GOT3 (cell line): Measurements from ENCODE around the gene MSH4.
"Not testable (repeated sequence)": the region's sequence is repeated elsewhere in the genome, so short reads cannot be mapped to it uniquely, and the experiment has no call there.

ENCODE experiments used
- DNase-seq: peaks from one replicate; lab custom pipeline; 2025; ENCODE audit warnings: mixed read lengths; lab: John Stamatoyannopoulos, UW

The MSH4 gene

DNA sequence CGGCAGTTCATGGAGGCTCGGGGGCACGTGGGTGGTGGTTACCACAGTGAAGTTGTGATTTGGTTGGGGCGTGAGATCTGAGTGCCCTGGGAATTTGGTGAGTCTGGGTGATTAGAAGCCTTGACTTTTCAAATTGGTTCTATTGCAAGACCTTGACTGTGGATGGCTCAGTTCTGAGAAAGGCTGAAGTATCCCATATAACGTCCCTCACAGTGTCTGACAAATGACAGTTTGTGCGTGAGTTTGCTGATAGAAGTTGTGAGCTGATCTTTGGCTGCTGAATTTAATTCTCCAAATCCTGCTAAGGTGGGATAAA is 549 bp downstream of the MSH4 start:
- no peak for DNase-seq

- DNase-seq: no peak
Measured at GRCh38 chr1:75797606-75798216, 1.0 kb downstream of the MSH4 start.

DNA sequence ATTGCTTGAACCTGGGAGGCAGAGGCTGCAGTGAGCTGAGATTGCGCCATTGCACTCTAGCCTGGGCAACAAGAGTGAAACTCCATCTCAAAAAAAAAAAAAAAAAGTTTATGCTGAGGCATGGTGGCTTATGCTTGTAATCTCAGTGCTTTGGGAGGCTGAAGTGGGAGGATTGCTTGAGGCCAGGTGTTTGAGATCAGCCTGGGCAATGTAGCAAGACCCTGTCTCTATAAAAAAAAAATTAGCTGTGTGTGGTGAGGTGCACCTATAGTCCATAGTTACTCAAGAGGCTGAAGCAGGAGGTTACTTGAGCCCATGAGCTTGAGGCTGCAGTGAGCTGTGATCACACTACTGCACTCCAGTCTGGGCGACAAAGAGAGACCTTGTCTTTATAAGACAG is 4.8 kb downstream of the MSH4 start:
- not testable (repeated sequence) for DNase-seq

DNA sequence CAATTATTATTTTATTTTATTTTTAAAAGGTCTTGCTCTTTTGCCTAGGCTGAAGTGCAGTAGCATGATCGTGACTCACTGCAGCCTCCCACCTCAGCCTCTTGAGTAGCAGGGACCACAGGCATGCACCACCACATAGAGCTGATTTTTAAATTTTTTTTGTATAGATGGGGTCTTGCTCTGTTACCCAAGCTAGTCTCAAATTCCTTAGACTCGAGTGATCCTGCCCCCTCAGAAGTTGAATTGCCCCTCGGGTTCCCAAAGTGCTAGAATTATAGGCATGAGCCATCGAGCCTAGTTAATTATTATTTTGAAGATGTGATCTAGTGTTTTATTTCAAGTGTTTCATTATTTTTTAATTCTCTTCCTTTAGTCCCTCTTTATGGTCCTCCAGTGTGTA is 12.2 kb downstream of the MSH4 start:
- no peak for DNase-seq

DNA sequence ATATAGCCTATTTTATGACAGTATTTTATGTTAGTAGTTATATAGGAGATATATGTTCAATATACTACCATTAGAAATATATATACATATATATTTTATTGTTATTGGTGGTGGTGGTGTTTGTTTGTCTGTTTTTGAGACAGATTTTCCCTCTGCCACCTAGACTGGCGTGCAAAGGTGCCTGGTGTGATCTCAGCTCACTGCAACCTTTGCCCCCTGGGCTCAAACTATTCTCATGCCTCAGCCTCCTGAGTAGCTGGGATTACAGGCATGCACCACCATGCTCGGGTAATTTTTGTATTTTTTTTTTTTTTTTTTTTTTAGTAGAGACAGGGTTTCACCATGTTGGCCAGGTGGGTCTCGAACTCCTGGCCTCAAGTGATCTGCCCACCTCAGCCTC is 13.4 kb downstream of the MSH4 start:
- DNase-seq: not testable (repeated sequence)

- no peak for DNase-seq
Measured at GRCh38 chr1:75811211-75811981, 14.7 kb downstream of the MSH4 start.

DNA sequence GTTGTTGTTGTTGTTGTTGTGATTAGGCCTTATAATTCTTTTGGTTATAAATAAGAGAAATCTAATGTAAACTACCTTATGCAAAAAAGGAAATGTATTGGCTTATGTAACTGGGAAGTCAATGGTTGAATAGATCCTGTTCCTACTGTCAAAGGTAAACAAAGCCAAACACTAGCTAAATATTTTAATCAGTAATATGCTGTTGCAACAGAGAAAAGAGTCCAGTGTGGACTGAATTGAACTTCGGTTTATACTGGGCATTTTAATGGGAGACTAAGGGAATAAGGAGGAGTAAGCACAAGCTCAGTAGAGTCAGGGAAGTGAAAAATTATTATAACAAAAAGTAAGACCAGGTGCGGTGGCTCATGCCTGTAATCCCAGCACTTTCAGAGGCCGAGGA is 15.4 kb downstream of the MSH4 start:
- no peak for DNase-seq

DNA sequence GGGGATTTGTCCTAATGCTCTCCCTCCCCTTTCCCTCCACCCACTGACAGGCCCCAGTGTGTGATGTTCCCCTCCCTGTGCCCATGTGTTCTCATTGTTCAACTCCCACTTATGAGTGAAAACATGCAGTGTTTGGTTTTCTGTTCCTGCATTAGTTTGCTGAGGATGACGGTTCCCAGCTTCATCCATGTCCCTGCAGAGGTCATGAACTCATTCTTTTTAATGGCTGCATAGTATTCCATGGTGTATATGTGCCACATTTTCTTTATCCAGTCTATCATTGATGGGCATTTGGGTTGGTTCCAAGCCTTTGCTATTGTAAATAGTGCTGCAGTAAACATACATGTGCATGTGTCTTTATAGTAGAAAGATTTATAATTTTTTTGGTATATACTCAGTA is 26.9 kb downstream of the MSH4 start:
- not testable (repeated sequence) for DNase-seq

DNA sequence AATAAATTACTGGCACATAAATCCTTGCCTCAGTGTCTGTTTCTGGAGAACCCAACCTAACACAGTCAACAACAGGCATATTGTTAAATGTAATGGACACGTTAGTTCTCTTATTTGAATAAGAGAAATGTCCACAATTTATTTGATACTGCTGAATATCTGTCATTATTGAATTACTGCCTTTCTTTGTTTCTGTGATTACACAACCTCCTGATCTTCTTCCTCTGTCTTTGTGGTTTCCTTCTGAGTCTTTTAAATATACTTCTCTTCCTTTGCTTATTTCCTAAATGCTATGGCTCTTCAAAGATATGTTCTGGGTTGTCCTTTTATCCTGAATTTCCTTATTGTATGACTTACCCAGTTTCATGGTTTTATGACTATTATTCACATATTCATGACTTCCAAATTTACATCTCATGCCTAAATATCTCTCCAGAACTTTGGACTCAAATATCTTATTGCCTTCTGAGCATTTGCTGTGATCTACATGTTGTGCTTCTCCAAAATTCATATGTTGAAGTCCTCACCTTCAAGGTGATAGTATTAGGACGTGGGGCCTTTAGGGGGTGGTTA is 39.9 kb downstream of the MSH4 start:
- DNase-seq: no peak

DNA sequence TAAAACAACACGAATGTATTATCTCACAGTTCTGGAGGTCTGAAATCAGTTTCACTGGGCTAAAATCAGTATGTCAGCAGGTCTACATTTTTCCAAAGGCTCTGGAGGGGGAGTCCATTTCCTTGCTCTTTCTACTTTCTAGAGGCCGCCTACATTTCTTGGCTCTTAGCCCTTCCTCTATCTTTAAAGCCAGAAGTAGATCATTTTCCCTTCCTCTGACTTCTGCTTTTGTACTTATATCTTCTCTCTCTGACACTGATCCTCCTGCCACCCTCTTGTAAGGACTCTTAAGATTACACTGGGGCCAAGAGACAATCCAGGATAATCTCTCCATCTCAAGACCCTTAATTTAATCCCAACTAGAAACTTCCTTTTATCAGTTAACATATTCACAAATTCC is 41.4 kb downstream of the MSH4 start:
- no peak for DNase-seq

DNA sequence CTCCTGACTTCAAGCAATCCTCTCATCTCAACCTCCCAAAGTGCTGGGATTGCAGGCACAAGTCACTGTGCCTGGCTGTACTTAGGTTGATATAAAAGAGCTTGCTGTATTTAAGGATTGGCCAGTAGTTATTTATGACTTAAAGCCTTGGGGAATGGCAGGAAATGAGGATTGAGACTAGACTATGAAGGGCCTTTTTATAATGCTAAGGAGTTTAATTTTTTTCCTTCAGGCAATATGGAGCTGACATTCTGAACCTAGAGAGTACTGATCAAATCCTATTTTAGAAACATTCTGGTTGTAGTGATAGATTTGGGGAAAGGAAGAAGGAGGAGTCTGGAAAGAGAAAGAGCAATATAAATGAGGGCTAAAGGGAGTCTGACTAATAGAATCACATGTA is 44.7 kb downstream of the MSH4 start:
- DNase-seq: no peak

GRCh38 chr1:75845576-75845975 is 48.9 kb downstream of the MSH4 start:
- DNase-seq: no peak

- DNase-seq: no peak
Measured at GRCh38 chr1:75855010-75855409, 58.3 kb downstream of the MSH4 start.

- no peak for DNase-seq
Measured at GRCh38 chr1:75855734-75856133, 59.1 kb downstream of the MSH4 start.

GRCh38 chr1:75861831-75862230 is 65.1 kb downstream of the MSH4 start:
- DNase-seq: no peak

DNA sequence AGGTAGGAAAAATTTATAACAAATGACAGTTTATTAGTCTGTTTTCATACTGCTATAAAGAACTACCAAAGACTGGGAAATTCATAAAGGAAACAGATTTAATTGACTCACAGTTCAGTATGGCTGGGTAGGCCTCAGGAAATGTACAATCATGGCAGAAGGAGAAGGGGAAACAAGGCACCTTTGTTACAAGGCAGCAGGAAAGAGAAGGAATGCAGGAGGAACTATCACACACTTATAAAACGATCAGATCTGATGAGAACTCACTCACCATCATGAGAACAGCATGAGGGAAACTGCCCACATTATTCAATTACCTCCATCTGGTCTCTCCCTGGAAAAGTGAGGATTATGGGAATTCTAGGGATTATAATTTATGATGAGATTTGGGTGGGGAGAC is 74.3 kb downstream of the MSH4 start:
- DNase-seq: no peak

GRCh38 chr1:75879985-75880384 is 83.3 kb downstream of the MSH4 start:
- DNase-seq: no peak

GRCh38 chr1:75884437-75884836 is 87.8 kb downstream of the MSH4 start:
- no peak for DNase-seq

- no peak for DNase-seq
Measured at GRCh38 chr1:75901371-75901770, 104.7 kb downstream of the MSH4 start.

DNA sequence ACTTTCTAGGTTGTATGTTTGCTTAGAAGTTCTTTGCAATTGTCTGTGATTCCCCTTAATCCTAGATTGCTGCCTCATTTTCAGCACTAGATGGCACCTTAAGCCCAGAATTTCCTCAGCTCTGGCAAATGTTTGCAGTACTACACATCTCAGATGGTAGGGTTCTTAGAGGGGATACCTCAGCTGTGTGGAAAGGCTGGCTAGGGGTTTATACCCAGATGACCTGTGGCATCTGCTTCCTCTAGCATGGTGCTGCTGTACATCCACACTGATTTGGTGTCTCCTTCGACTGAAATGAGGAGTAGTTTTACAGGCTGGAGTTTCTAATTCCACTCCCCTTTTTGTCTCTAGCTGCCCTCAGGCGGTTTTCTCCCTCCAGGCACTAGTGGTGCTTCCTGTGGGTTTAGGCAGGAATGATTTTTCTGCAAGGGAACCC is 112.1 kb downstream of the MSH4 start:
- no peak for DNase-seq

DNA sequence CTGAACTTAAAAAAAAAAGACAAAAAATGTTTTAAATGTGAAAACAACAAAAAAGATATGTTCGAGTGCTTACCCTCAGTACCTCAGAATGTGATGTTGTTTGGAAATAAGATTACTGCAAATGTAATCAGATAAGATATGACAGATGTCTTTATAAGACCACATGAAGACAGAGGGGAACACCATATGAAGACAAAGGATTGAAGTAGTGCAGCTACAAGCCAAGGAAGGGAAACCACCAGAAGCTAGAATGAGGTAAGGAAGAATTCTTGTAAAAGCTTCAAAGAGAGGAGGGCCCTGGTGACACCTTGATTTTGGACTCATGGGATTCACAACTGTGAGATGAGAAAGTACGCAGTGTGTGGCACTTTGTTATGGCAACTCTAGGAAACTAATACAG is 120.2 kb downstream of the MSH4 start:
- DNase-seq: no peak

GRCh38 chr1:75922698-75923097 is 126.0 kb downstream of the MSH4 start:
- DNase-seq: no peak

- DNase-seq: no peak
Measured at GRCh38 chr1:75932304-75932703, 135.6 kb downstream of the MSH4 start, which contains the start of gene ASB17. ASB17 (minus strand) TSS chr1:75932404; CDS start chr1:75932291, 113 bp downstream.

DNA sequence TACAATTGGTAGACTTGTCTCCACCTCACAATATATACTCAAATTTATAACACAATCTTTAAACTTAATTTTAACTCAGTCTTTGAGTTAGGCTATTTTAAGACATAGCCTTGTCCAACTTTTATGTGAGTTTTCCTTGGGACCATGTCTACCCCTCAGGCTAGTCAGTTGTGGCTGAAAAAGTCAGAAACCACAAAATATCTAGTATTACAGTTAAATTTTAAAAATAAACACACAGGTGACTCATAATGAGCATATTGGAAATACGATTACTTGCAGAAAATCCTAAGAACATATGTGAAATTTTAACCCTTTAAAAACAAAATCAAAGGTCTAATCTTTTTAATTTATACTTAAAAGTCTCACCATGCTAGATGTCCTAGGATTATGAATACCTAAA is 140.4 kb downstream of the MSH4 start:
- DNase-seq: no peak
